Tibial nerve (tissue), 4 donors: ENCODE measurements around the gene CYP4F8. TPM values are rescaled to one million over a fixed set of nuclear protein-coding genes. Genes with fewer than 3 reads are reported as not detected.

Source experiments
- DNase-seq, 2 donors: peaks; one replicate each; pipeline ENCODE4 v3.0.0-alpha.2; 2019; ENCODE audit warnings: low spot score in 2 of 2
- H3K27ac ChIP-seq, 4 donors: fragments of 200-600 bp; sonication (generic) in 3 of 4; one replicate each; pipeline ENCODE4 v1.5.1; 2017 to 2019; ENCODE audit warnings: mild to moderate bottlenecking in 1 of 4
- H3K27me3 ChIP-seq, 2 donors: fragments of 200-600 bp; sonication (generic) in 1 of 2; one replicate each; pipeline versions ENCODE4 v1.5.1 to v1.6.0; 2017 to 2019
- H3K36me3 ChIP-seq, 3 donors: fragments of 200-600 bp; sonication (generic); one replicate each; pipeline ENCODE4 v1.5.1; 2018 to 2019
- H3K4me1 ChIP-seq, 4 donors: fragments of 200-600 bp; sonication (generic) in 3 of 4; one replicate each; pipeline ENCODE4 v1.5.1; 2017 to 2019
- H3K4me3 ChIP-seq, 4 donors: fragments of 200-600 bp; sonication (generic) in 3 of 4; one replicate each; pipeline ENCODE4 v1.5.1; 2017 to 2019; ENCODE audit warnings: mild to moderate bottlenecking in 1 of 4, moderate library complexity in 1 of 4
- H3K9me3 ChIP-seq, 4 donors: fragments of 200-600 bp; sonication (generic) in 3 of 4; one replicate each; pipeline ENCODE4 v1.5.1; 2017 to 2019
- EP300 ChIP-seq, 2 donors: sonication (generic); formaldehyde crosslinking; IDR thresholded peaks; one replicate each; pipeline ENCODE4 v1.6.1; 2017; ENCODE audit warnings: antibody characterized with exemption in 2 of 2, mild to moderate bottlenecking in 1 of 2
- POLR2A ChIP-seq, 2 donors: fragments of 450-650 bp; IDR thresholded peaks; one replicate each; pipeline ENCODE4 v1.6.1; 2017; ENCODE audit warnings: antibody characterized with exemption in 2 of 2, mild to moderate bottlenecking in 2 of 2, moderate library complexity in 2 of 2
- WGBS, 2 donors: methylation state at CpG; one replicate each; pipeline ENCODE4 v1.1.5; 2018; 5-methylcytosine and 5-hydroxymethylcytosine counted together
- total RNA-seq, 4 donors: library from RNA; depleted of rRNA; stranded (reverse); fragments of >200 nt; gene quantifications; one replicate each; pipeline ENCODE4 v1.1.0, GENCODE V29; 2016
- TF ChIP-seq, protein P1 (sequence below), 5 experiments: fragments of 200-600 bp in 3 of 5; fragments of 450-650 bp in 2 of 5; sonication (generic) in 3 of 5; IDR thresholded peaks; one replicate each; pipeline ENCODE4 v1.5.1; 2016 to 2019; ENCODE audit warnings: antibody characterized with exemption in 5 of 5, mild to moderate bottlenecking in 3 of 5, moderate library complexity in 2 of 5

The CYP4F8 gene
- total RNA-seq, 4 donors from 2014 or later: not detected

- no peak for DNase-seq
- 72 to 75% methylated on average over 4 of the region's 4 CpGs for WGBS, 2 donors
- H3K4me1 ChIP-seq: no peaks in the 10 kb centered on the region
- H3K27ac ChIP-seq: no peak overlapping the region
- TF ChIP-seq POLR2A (IDR thresholded peaks at IDR 0.05) (no peak), EP300 (IDR thresholded peaks at IDR 0.05) (no peak)
- TF ChIP-seq, protein P1, sequence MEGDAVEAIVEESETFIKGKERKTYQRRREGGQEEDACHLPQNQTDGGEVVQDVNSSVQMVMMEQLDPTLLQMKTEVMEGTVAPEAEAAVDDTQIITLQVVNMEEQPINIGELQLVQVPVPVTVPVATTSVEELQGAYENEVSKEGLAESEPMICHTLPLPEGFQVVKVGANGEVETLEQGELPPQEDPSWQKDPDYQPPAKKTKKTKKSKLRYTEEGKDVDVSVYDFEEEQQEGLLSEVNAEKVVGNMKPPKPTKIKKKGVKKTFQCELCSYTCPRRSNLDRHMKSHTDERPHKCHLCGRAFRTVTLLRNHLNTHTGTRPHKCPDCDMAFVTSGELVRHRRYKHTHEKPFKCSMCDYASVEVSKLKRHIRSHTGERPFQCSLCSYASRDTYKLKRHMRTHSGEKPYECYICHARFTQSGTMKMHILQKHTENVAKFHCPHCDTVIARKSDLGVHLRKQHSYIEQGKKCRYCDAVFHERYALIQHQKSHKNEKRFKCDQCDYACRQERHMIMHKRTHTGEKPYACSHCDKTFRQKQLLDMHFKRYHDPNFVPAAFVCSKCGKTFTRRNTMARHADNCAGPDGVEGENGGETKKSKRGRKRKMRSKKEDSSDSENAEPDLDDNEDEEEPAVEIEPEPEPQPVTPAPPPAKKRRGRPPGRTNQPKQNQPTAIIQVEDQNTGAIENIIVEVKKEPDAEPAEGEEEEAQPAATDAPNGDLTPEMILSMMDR (IDR thresholded peaks at IDR 0.05): no peak
- H3K4me3 ChIP-seq: no peak overlapping the region
- H3K27me3 ChIP-seq: no peaks in the 10 kb centered on the region
- no peaks in the 10 kb centered on the region for H3K9me3 ChIP-seq
- H3K36me3 ChIP-seq: no peaks in the 10 kb centered on the region
Measured at GRCh38 chr19:15663247-15663646, 48.2 kb downstream of the CYP4F8 start.

GRCh38 chr19:15666186-15666585 lies 51.2 kb downstream of the CYP4F8 start:
- no peak for DNase-seq
- Histone ChIP-seq H3K36me3 (no peaks in the 10 kb centered on the region), H3K4me3 (no peak overlapping the region), H3K27ac (no peak overlapping the region), H3K9me3 (no peaks in the 10 kb centered on the region), H3K27me3 (no peaks in the 10 kb centered on the region), H3K4me1 (no peaks in the 10 kb centered on the region)
- WGBS, 2 donors: 14 to 36% methylated on average over 1 of the region's 1 CpG
- TF ChIP-seq POLR2A (IDR thresholded peaks at IDR 0.05) (no peak), EP300 (IDR thresholded peaks at IDR 0.05) (no peak)
- TF ChIP-seq, protein P1 (IDR thresholded peaks at IDR 0.05): no peak

GRCh38 chr19:15666883-15667282 lies 51.9 kb downstream of the CYP4F8 start:
- Histone ChIP-seq H3K36me3 (no peaks in the 10 kb centered on the region), H3K27me3 (no peaks in the 10 kb centered on the region), H3K4me1 (no peaks in the 10 kb centered on the region), H3K9me3 (no peaks in the 10 kb centered on the region), H3K4me3 (no peak overlapping the region), H3K27ac (no peak overlapping the region)
- WGBS, 2 donors: 70 to 73% methylated on average over 4 of the region's 4 CpGs
- DNase-seq: no peak
- no peak for TF ChIP-seq EP300 (IDR thresholded peaks at IDR 0.05)
- TF ChIP-seq, protein P1 (IDR thresholded peaks at IDR 0.05): no peak
- no peak for TF ChIP-seq POLR2A (IDR thresholded peaks at IDR 0.05)

DNA sequence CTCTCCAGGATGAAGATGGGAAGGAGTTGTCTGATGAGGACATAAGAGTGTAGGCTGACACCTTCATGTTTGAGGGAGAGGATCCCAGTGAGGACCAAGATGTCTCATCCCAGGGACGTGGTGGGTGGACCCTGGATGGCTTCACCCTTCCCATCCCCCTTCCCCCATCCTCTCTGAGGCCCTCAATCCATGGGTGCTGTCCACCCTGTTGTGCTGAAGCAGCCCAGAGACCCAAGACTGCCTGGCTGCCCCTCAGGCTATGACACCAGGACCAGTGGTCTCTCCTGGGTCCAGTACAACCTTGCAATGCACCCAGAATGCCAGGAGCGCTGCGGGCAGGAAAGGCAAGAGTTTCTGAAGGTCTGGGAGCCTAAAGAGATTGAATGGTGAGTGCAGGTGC lies 54.4 kb downstream of the CYP4F8 start:
- no peak for DNase-seq
- 63 to 64% methylated on average over 3 of the region's 3 CpGs for WGBS, 2 donors
- Histone ChIP-seq H3K27ac (no peak overlapping the region), H3K4me3 (no peak overlapping the region), H3K36me3 (no peaks in the 10 kb centered on the region), H3K4me1 (peaks cover 0 to 17% (median 2%) of the 10 kb centered on the region in 4 donors), H3K27me3 (no peaks in the 10 kb centered on the region), H3K9me3 (no peaks in the 10 kb centered on the region)
- TF ChIP-seq, protein P1 (IDR thresholded peaks at IDR 0.05): no peak
- TF ChIP-seq EP300 (IDR thresholded peaks at IDR 0.05) (no peak), POLR2A (IDR thresholded peaks at IDR 0.05) (no peak)

- DNase-seq: no peak
- TF ChIP-seq, protein P1 (IDR thresholded peaks at IDR 0.05): no peak
- TF ChIP-seq EP300 (IDR thresholded peaks at IDR 0.05) (no peak), POLR2A (IDR thresholded peaks at IDR 0.05) (no peak)
- Histone ChIP-seq H3K4me3 (no peak overlapping the region), H3K27me3 (no peaks in the 10 kb centered on the region), H3K4me1 (peaks cover 0 to 17% (median 2%) of the 10 kb centered on the region in 4 donors), H3K36me3 (no peaks in the 10 kb centered on the region), H3K9me3 (no peaks in the 10 kb centered on the region), H3K27ac (no peak overlapping the region)
- WGBS, 2 donors: 50 to 75% methylated on average over 4 of the region's 4 CpGs
Measured at GRCh38 chr19:15669891-15670290, 54.9 kb downstream of the CYP4F8 start.
